Measurements from ENCODE around the gene MAP7.
"Not testable (repeated sequence)": the region's sequence is repeated elsewhere in the genome, so short reads cannot be mapped to it uniquely, and the experiment has no call there.

DNA sequence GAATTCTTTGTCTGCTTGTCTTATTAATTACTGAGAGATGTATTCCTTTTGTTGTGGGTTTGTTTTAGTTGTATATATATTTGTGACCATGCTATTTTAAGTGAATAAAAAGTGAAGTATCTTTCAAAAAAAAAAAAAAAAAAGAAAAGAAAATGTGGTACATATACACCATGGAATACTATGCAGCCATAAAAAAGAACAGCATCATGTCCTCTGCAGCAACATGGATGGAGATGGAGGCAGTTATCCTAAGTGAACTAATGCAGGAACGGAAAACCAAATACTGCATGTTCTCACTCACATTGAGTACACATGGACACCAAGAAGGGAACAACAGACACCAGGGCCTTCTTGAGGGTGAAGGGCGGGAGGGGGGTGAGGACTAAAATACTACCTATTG is 67.2 kb downstream of the MAP7 start:
- TF ChIP-seq, protein P1, sequence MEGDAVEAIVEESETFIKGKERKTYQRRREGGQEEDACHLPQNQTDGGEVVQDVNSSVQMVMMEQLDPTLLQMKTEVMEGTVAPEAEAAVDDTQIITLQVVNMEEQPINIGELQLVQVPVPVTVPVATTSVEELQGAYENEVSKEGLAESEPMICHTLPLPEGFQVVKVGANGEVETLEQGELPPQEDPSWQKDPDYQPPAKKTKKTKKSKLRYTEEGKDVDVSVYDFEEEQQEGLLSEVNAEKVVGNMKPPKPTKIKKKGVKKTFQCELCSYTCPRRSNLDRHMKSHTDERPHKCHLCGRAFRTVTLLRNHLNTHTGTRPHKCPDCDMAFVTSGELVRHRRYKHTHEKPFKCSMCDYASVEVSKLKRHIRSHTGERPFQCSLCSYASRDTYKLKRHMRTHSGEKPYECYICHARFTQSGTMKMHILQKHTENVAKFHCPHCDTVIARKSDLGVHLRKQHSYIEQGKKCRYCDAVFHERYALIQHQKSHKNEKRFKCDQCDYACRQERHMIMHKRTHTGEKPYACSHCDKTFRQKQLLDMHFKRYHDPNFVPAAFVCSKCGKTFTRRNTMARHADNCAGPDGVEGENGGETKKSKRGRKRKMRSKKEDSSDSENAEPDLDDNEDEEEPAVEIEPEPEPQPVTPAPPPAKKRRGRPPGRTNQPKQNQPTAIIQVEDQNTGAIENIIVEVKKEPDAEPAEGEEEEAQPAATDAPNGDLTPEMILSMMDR (IDR thresholded peaks at IDR 0.05), result not testable (repeated sequence)
- not testable (repeated sequence) for TF ChIP-seq POLR2A (IDR thresholded peaks at IDR 0.05)
